Measurements from ENCODE around the gene DPP6. TPM values are rescaled to one million over a fixed set of nuclear protein-coding genes. Genes with fewer than 3 reads are reported as not detected.

Gene DPP6
- total RNA-seq, 2 experiments from 2014 or later, result not detected

GRCh38 chr7:154388412-154388811 lies 336.2 kb downstream of the DPP6 start:
- POLR2A ChIA-PET, result no interaction called here
- no peak overlapping the region for H3K27ac Mint-ChIP-seq
- Histone ChIP-seq H3K9me3 (ENCODE audit: control insufficient read depth in 1 of 2, insufficient read depth in 1 of 2, low read length in 2 of 2) (peaks cover 0 to 23% of the 10 kb centered on the region in 2 experiments), H3K4me1 (ENCODE audit: insufficient read depth, low read length) (no peaks in the 10 kb centered on the region), H3K4me3 (ENCODE audit: low read length) (no peak overlapping the region), H3K27me3 (ENCODE audit: control insufficient read depth in 1 of 2, insufficient read depth in 2 of 2, low read length in 2 of 2) (no peaks in the 10 kb centered on the region), H3K27ac (ENCODE audit: low read depth in 1 of 2, low read length in 2 of 2) (no peak overlapping the region), H3K36me3 (ENCODE audit: insufficient read depth, low read length) (no peaks in the 10 kb centered on the region)
- intact Hi-C loops (cut with DNase I, micrococcal nuclease), result no loop called here
- no peaks in the 10 kb centered on the region for H3K36me3 Mint-ChIP-seq (ENCODE audit: low read depth)
- ATAC-seq (ENCODE audit: poor library complexity) (no peak), DNase-seq (no peak)
- no peaks in the 10 kb centered on the region for H3K4me1 Mint-ChIP-seq (ENCODE audit: low read depth)
- H3K4me3 Mint-ChIP-seq, result no peak overlapping the region
- no peaks in the 10 kb centered on the region for H3K27me3 Mint-ChIP-seq
- CTCF ChIA-PET, result no interaction called here
- H3K9me3 Mint-ChIP-seq, result peaks cover 9% of the 10 kb centered on the region
- TF ChIP-seq CTCF (IDR thresholded peaks at IDR 0.05), result no peak

GRCh38 chr7:154388999-154389398 lies 336.8 kb downstream of the DPP6 start:
- no peak overlapping the region for H3K27ac Mint-ChIP-seq
- CTCF ChIA-PET, result no interaction called here
- Histone ChIP-seq H3K36me3 (ENCODE audit: insufficient read depth, low read length) (no peaks in the 10 kb centered on the region), H3K27ac (ENCODE audit: low read depth in 1 of 2, low read length in 2 of 2) (no peak overlapping the region), H3K27me3 (ENCODE audit: control insufficient read depth in 1 of 2, insufficient read depth in 2 of 2, low read length in 2 of 2) (no peaks in the 10 kb centered on the region), H3K4me3 (ENCODE audit: low read length) (no peak overlapping the region), H3K4me1 (ENCODE audit: insufficient read depth, low read length) (no peaks in the 10 kb centered on the region), H3K9me3 (ENCODE audit: control insufficient read depth in 1 of 2, insufficient read depth in 1 of 2, low read length in 2 of 2) (peaks cover 0 to 20% of the 10 kb centered on the region in 2 experiments)
- no peak overlapping the region for H3K4me3 Mint-ChIP-seq
- no peak for TF ChIP-seq CTCF (IDR thresholded peaks at IDR 0.05)
- H3K9me3 Mint-ChIP-seq, result peaks cover 7% of the 10 kb centered on the region
- intact Hi-C loops (cut with DNase I, micrococcal nuclease), result no loop called here
- no peak for DNase-seq
- H3K27me3 Mint-ChIP-seq, result no peaks in the 10 kb centered on the region
- H3K4me1 Mint-ChIP-seq (ENCODE audit: low read depth), result no peaks in the 10 kb centered on the region
- no peaks in the 10 kb centered on the region for H3K36me3 Mint-ChIP-seq (ENCODE audit: low read depth)
- ATAC-seq (ENCODE audit: poor library complexity), result no peak
- POLR2A ChIA-PET, result no interaction called here

- Mint-ChIP-seq H3K9me3 (peaks cover 3% of the 10 kb centered on the region), H3K27me3 (no peaks in the 10 kb centered on the region), H3K4me1 (ENCODE audit: low read depth) (no peaks in the 10 kb centered on the region), H3K27ac (no peak overlapping the region), H3K36me3 (ENCODE audit: low read depth) (no peaks in the 10 kb centered on the region), H3K4me3 (no peak overlapping the region)
- Histone ChIP-seq H3K4me1 (ENCODE audit: insufficient read depth, low read length) (no peaks in the 10 kb centered on the region), H3K36me3 (ENCODE audit: insufficient read depth, low read length) (no peaks in the 10 kb centered on the region), H3K9me3 (ENCODE audit: control insufficient read depth in 1 of 2, insufficient read depth in 1 of 2, low read length in 2 of 2) (peaks cover 0 to 15% of the 10 kb centered on the region in 2 experiments), H3K27me3 (ENCODE audit: control insufficient read depth in 1 of 2, insufficient read depth in 2 of 2, low read length in 2 of 2) (no peaks in the 10 kb centered on the region), H3K27ac (ENCODE audit: low read depth in 1 of 2, low read length in 2 of 2) (no peak overlapping the region), H3K4me3 (ENCODE audit: low read length) (no peak overlapping the region)
- ChIA-PET CTCF (no interaction called here), POLR2A (no interaction called here)
- ATAC-seq (ENCODE audit: poor library complexity) (no peak), DNase-seq (no peak)
- intact Hi-C loops (cut with DNase I, micrococcal nuclease), result no loop called here
- TF ChIP-seq CTCF (IDR thresholded peaks at IDR 0.05), result no peak
These were observed 338.8 kb downstream of the DPP6 start for GRCh38 chr7:154390961-154391360.

Measured in CD4-positive, alpha-beta T cell (primary cell).